ENCODE data around the gene ARHGAP44.

The ARHGAP44 gene

GRCh38 chr17:12756786-12757185, 32.5 kb upstream of the ARHGAP44 start:
- TF ChIP-seq CTCF (IDR thresholded peaks at IDR 0.05; ENCODE audit: insufficient read depth, low read length, missing control alignments) = no peak
- H3K4me3 ChIP-seq (ENCODE audit: low read depth, low read length) = no peak overlapping the region
- ChIA-PET POLR2A (no interaction called here), CTCF (no interaction called here)
- no peak for DNase-seq (ENCODE audit: low read depth, low spot score)

GRCh38 chr17:12759090-12759489, 30.2 kb upstream of the ARHGAP44 start:
- ChIA-PET CTCF (no interaction called here), POLR2A (no interaction called here)
- no peak overlapping the region for H3K4me3 ChIP-seq (ENCODE audit: low read depth, low read length)
- no peak for TF ChIP-seq CTCF (IDR thresholded peaks at IDR 0.05; ENCODE audit: insufficient read depth, low read length, missing control alignments)
- no peak for DNase-seq (ENCODE audit: low read depth, low spot score)

GRCh38 chr17:12765548-12765947, 23.8 kb upstream of the ARHGAP44 start:
- ChIA-PET POLR2A (no interaction called here), CTCF (interaction anchor here (1.3 to 1.9 kb wide), 4 partner anchors 24 to 237 kb away, joined by 3 to 7 read pairs (median 6); no protein-coding TSS in a partner anchor)
- no peak overlapping the region for H3K4me3 ChIP-seq (ENCODE audit: low read depth, low read length)
- DNase-seq (ENCODE audit: low read depth, low spot score) = peak; percentile 78
- TF ChIP-seq CTCF (IDR thresholded peaks at IDR 0.05; ENCODE audit: insufficient read depth, low read length, missing control alignments) = no peak

GRCh38 chr17:12768255-12768654, 21.0 kb upstream of the ARHGAP44 start:
- ChIA-PET POLR2A (no interaction called here), CTCF (no interaction called here)
- no peak overlapping the region for H3K4me3 ChIP-seq (ENCODE audit: low read depth, low read length)
- DNase-seq (ENCODE audit: low read depth, low spot score) = no peak
- TF ChIP-seq CTCF (IDR thresholded peaks at IDR 0.05; ENCODE audit: insufficient read depth, low read length, missing control alignments) = no peak

- DNase-seq (ENCODE audit: low read depth, low spot score) = no peak
- H3K4me3 ChIP-seq (ENCODE audit: low read depth, low read length) = no peak overlapping the region
- POLR2A ChIA-PET = no interaction called here
- no peak for TF ChIP-seq CTCF (IDR thresholded peaks at IDR 0.05; ENCODE audit: insufficient read depth, low read length, missing control alignments)
- CTCF ChIA-PET = interaction anchor here (1.6 kb wide), 1 partner anchor 589 kb away, joined by 4 read pairs; no protein-coding TSS in a partner anchor
These were observed 19.3 kb upstream of the ARHGAP44 start for GRCh38 chr17:12769981-12770380.

GRCh38 chr17:12773153-12773552, 16.1 kb upstream of the ARHGAP44 start:
- CTCF ChIA-PET = no interaction called here
- TF ChIP-seq CTCF (IDR thresholded peaks at IDR 0.05; ENCODE audit: insufficient read depth, low read length, missing control alignments) = no peak
- H3K4me3 ChIP-seq (ENCODE audit: low read depth, low read length) = no peak overlapping the region
- no peak for DNase-seq (ENCODE audit: low read depth, low spot score)
- POLR2A ChIA-PET = no interaction called here
